Measurements from ENCODE around the gene TFAP2E.

TFAP2E gene

DNA sequence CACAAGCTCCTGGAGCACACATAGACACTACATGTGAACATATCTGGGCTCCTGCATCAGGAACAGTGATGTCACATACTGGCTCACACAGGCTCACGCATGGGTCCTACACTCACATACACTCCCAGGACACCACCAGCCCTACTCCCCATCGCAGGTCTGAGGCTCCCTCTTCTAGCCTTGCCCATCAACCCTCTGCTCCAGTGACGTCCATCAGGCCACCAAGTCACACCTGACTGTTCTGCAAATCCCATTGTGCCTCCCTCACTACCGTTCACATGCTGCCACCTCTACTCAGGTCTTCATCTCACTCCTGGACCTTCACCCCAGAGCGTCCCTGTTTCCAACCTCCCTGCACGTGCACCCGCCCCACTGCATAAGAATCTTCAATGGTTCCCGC lies 18.1 kb downstream of the TFAP2E start:
- TF ChIP-seq, protein P1, sequence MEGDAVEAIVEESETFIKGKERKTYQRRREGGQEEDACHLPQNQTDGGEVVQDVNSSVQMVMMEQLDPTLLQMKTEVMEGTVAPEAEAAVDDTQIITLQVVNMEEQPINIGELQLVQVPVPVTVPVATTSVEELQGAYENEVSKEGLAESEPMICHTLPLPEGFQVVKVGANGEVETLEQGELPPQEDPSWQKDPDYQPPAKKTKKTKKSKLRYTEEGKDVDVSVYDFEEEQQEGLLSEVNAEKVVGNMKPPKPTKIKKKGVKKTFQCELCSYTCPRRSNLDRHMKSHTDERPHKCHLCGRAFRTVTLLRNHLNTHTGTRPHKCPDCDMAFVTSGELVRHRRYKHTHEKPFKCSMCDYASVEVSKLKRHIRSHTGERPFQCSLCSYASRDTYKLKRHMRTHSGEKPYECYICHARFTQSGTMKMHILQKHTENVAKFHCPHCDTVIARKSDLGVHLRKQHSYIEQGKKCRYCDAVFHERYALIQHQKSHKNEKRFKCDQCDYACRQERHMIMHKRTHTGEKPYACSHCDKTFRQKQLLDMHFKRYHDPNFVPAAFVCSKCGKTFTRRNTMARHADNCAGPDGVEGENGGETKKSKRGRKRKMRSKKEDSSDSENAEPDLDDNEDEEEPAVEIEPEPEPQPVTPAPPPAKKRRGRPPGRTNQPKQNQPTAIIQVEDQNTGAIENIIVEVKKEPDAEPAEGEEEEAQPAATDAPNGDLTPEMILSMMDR (conservative IDR thresholded peaks at IDR 0.05; ENCODE audit: low read length): no peak
- DNase-seq (ENCODE audit: low read depth): no peak
- no peak overlapping the region for H3K4me3 ChIP-seq (ENCODE audit: low read length)

DNA sequence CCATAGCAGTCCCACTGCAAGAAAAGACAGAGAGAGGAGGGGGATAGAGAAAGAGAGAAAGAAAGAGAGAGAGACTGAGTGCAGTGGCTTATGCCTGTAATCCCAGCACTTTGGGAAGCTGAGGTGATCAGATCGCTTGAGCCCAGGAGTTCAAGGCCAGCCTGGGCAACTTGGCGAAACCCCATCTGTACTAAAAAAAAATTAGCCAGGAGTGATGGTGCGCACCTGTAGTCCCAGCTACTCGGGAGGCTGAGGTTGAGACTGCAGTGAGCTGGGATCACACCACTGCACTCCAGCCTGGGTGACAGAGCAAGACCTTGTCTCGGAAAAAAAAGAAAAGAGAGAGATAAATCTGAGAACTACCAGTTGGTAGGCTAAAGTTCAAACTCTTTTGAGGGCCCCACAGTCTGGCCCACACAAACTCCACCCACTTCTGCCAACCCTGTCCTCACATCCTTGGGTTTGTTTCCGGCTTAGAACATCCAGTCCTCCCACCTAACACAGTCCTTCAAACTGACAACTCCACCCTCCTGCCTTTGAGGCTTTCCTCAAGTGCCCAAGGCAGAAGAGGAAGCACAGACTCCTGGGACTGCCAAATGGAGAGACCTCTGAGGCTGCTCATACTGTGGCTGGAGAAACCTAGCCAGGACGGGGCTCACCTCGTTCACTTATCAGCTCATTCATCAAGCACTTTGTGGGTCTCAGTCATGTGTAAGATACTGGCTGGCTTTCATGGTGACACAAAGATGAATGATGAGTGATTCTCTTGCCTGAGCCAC lies 20.1 kb downstream of the TFAP2E start:
- TF ChIP-seq, protein P1 (conservative IDR thresholded peaks at IDR 0.05; ENCODE audit: low read length): no peak
- no peak overlapping the region for H3K4me3 ChIP-seq (ENCODE audit: low read length)
- DNase-seq (ENCODE audit: low read depth): no peak

DNA sequence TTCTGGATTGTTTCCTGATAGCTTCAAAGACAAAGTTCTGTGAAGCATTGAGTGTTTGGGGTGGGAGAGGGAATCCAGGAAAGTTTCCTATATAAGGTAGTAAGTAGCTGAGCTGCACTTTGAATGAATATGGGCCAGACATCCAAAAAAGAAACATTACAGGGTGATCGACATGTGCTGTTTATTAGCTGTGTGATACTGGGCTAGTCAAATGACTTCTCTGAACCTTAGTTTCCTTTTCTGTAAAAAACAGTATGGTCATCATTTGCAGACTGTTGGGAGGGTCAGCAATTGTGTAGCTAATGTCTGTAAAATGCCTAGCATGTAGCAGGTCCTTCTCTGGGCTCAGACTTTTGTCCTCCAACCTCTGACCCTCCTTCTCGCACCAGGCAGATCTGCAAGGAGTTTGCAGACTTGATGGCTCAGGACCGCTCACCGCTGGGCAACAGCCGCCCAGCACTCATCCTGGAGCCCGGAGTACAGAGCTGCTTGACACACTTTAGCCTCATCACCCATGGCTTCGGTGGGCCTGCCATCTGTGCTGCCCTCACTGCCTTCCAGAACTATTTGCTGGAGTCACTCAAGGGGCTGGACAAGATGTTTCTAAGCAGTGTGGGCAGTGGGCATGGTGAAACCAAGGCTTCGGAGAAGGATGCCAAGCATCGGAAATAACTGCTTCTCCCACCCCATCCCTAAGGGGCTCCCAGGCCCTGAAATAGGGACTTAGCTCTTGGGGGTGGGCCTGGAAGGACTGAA lies 21.1 kb downstream of the TFAP2E start:
- H3K4me3 ChIP-seq (ENCODE audit: low read length): no peak overlapping the region
- no peak for DNase-seq (ENCODE audit: low read depth)
- TF ChIP-seq, protein P1 (conservative IDR thresholded peaks at IDR 0.05; ENCODE audit: low read length): no peak

DNA sequence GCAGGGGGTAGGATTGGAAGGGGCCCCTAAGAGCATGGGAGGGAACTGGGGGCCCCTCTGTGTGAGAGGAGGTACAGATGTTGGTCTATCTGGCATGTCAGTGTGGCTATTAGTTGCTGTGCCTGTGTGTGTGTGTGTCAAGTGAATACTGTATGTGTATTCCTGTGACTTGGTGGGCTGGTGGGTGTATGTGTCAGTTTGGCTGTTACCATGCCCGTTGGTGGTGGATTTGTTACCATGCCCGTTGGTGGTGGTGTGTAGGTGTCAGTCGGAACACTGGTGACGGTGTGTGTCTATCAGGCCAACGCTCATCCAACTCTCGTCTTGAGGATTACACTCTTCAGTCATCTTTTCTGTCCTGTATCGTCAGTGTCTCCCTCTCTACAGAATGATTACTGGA lies 22.6 kb downstream of the TFAP2E start:
- H3K4me3 ChIP-seq (ENCODE audit: low read length): no peak overlapping the region
- TF ChIP-seq, protein P1 (conservative IDR thresholded peaks at IDR 0.05; ENCODE audit: low read length): no peak
- no peak for DNase-seq (ENCODE audit: low read depth)

DNA sequence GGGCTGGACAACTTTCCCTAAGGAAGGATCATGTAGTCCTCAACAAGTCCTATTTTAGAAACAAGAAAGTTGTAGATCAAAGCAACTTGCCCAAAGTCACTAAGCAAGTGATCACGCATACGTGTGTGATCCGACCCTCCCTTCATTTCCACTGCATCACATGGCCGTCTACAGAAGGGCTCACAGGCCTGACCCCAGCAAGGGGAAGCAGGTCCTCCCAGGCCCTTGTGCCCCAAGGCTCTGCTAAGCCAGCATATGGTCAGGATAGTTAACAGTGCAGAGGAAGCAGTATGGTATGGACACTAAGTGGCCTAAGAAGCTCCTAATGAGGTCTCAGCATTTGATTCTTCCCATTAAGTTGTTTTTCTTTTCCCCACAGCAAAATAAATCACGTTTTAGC lies 24.8 kb downstream of the TFAP2E start:
- H3K4me3 ChIP-seq (ENCODE audit: low read length): no peak overlapping the region
- TF ChIP-seq, protein P1 (conservative IDR thresholded peaks at IDR 0.05; ENCODE audit: low read length): no peak
- DNase-seq (ENCODE audit: low read depth): no peak

DNA sequence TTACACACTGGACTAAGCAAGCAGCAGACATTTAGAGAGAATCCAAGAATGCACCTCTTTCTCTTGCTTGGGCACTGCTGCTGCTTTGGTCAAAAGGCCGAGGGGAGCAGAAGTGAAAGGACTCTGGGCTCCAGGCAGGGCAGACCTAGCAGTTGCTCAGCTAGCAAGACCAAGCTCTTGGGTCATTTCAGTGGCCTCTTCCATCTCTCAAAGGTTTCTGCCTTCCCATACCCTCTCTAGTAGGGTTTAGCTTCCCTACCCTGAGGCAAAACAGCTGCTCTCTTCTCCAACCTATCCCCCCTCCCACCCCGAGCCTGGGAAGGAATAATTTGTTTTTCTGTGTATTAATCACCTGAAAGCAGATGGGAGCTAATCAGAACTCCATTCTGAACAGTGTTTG lies 25.8 kb downstream of the TFAP2E start:
- DNase-seq (ENCODE audit: low read depth): no peak
- H3K4me3 ChIP-seq (ENCODE audit: low read length): no peak overlapping the region
- TF ChIP-seq, protein P1 (conservative IDR thresholded peaks at IDR 0.05; ENCODE audit: low read length): no peak

DNA sequence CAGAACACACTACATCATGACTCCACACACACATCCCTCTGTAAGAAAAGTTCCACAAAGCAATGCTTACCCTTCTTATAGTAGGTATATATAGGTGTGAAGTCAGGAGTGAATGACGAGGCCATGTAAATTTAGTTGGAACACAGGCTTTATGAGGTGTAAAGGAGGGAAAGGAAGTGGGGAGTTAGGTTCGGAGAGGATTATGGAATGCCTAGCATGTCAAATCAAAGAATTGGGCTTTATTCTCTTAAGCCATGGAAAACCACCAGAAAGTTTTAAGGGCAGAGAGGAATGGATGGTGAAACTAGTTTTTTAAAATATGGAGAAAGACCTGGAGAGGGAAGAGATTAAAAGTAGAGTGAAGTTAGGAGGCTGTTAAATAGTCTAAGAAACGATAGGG lies 26.3 kb downstream of the TFAP2E start:
- no peak for DNase-seq (ENCODE audit: low read depth)
- H3K4me3 ChIP-seq (ENCODE audit: low read length): no peak overlapping the region
- TF ChIP-seq, protein P1 (conservative IDR thresholded peaks at IDR 0.05; ENCODE audit: low read length): no peak

All from AG10803 (cell line).